Fibroblast of skin of right quadriceps (primary cell): ENCODE data around the gene SURF2.

Experiments used
- DNase-seq: peaks from one replicate; pipeline ENCODE4 v3.0.0-alpha.2; 2013

Gene SURF2

DNA sequence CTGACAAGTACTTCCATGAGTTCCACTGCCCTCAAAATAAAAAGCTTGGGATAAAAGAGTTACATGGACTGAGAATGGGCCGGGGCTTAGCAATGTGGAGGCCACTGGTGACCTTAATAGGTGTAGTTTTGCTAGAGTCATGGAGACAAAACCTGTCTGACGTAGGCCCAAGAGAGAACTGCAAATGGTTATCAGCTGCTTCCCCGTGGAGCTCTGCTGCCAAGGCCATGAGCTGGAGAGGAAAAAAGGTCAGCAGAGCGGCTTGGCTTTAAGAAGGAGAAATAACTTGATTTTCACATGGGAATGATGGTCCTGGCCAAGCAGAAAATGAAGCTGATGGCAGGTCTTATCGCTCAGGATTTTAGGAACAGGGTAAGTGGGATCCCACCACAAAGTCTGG, 16.7 kb upstream of the SURF2 start:
- no peak for DNase-seq

GRCh38 chr9:133340256-133340655, 16.1 kb upstream of the SURF2 start:
- no peak for DNase-seq

DNA sequence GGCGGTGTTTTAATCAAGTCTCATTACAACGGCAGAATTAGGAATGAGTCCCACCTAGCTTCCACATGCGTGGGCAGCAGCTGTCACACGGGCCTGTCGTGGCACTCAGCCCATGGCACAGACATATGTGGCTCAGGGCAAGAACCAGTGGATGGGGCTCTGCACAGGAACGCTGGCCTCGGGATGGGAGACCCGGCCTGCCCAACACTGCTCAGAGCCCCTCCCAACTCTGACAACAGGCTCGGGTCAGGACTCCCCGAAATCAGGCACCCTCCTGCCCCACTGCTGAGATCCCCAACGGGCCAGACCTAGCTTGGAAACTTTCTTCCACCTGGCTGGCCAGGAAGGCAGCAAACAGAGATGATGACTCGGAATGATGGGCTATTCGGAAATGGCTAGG, 15.4 kb upstream of the SURF2 start:
- no peak for DNase-seq

GRCh38 chr9:133341369-133342068, 14.8 kb upstream of the SURF2 start:
- DNase-seq = no peak

DNA sequence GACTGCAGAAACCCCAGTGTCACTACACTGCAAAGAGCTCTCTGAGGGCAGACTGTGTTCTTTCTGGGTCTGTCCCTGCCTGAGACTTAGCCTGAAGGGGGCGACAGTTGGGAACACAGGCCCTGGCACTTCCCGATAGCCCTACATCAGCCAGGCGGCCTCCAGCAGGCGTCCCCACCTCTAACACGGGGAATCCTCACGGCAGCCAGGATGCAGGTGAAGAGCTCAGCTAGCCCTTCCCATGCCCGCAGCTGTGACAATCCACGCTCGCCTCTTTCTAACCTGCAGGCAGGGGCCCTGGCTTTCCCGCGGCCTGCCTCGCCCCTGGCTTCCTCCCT, 14.3 kb upstream of the SURF2 start:
- no peak for DNase-seq

- DNase-seq = no peak
These were observed 13.8 kb upstream of the SURF2 start for GRCh38 chr9:133342570-133342969.

DNA sequence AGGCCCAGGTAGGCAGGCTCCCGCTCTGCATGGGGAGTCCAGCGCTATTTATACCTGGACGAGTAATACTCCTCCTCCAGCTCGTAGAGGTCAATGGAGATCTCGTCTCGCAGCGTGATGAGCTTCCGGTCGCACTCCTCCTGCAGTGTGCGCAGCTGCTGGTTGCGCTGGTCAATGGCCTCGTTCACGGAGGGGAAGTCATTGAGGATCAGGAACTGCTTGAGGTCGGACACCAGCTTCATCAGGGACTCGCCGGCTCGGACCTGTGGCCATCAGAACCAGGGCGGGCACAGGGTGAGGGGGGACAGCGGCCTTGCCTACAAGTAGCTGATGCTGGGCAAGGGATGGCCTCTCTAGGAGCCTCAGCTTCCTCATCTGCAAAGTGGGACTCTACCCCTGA, 12.3 kb upstream of the SURF2 start:
- DNase-seq = no peak

GRCh38 chr9:133344979-133345378, 11.4 kb upstream of the SURF2 start:
- DNase-seq = no peak

DNA sequence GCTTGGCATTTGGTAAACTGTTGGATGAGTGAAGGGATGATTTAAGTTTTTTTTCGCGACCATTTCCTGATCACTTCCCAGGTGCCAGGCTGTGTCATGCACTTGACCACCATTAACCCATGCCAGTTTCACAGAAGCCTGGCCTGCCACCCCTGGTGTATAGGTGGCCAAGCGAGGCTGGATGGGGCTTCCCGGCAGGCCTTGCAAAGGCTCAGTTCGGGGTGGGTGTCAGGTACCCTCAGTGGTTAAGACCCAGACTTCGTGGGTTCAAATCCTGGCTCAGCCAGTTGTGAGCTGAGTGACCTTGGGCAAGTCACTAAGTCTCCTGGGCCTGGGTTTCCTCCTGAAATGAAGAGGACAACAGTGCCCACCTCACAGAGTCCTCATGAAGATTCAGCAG, 10.8 kb upstream of the SURF2 start:
- no peak for DNase-seq

- no peak for DNase-seq
These were observed 10.1 kb upstream of the SURF2 start for GRCh38 chr9:133346021-133346785.

- DNase-seq = peak; percentile 24
These were observed 8.8 kb upstream of the SURF2 start for GRCh38 chr9:133347515-133347984.

DNA sequence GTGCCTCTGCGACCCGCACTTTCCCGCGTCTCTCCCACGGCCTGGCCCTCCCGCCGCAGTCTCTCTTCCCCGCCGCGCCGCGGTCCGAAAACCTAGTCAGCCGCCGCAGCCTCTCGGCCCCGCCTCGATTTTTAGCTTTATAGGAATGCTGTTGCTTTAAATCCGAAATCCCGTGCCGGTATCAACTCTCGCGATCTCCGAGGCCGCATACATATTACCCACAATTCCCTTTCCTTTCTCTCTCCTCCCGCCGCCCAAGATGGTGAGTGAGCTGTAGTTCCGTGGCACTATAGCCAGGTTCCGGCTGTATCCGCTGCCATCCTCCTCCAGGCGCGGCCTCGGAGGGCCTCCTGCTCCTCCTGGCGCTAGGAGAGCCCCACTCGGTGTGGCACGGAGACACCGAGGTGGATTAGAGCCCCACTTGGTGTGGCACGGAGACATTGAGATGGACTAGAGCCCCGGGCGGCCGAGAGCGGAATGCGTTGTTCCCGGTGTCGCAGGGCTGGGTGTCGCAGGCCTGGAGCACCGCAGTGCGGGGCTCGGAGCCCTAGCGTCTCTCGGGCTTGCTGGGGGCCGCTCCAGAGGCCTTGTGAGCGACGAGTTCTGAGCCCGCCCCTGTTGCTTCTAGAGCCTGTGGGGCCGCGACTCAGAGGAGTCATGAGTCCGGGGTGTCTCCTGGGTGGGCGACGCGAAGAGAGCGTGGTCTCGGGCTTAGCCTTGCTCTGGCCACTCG, 8.2 kb upstream of the SURF2 start, which contains the start of the genes MED22 and RPL7A:
Gene MED22, minus strand, starts transcription at position 147 of the 733 bp plus-strand sequence. CDS start 1,469 bp downstream, outside the sequence.
Gene RPL7A, plus strand, starts transcription at position 234 of the 733 bp plus-strand sequence. Its CDS starts 26 bp downstream, at position 260.
- DNase-seq = peak; percentile 96

- no peak for DNase-seq
These were observed 7.4 kb upstream of the SURF2 start for GRCh38 chr9:133348718-133349573.

- no peak for DNase-seq
These were observed 6.3 kb upstream of the SURF2 start for GRCh38 chr9:133349965-133350616.

- DNase-seq = no peak
These were observed 4.8 kb upstream of the SURF2 start for GRCh38 chr9:133351526-133351907.

DNA sequence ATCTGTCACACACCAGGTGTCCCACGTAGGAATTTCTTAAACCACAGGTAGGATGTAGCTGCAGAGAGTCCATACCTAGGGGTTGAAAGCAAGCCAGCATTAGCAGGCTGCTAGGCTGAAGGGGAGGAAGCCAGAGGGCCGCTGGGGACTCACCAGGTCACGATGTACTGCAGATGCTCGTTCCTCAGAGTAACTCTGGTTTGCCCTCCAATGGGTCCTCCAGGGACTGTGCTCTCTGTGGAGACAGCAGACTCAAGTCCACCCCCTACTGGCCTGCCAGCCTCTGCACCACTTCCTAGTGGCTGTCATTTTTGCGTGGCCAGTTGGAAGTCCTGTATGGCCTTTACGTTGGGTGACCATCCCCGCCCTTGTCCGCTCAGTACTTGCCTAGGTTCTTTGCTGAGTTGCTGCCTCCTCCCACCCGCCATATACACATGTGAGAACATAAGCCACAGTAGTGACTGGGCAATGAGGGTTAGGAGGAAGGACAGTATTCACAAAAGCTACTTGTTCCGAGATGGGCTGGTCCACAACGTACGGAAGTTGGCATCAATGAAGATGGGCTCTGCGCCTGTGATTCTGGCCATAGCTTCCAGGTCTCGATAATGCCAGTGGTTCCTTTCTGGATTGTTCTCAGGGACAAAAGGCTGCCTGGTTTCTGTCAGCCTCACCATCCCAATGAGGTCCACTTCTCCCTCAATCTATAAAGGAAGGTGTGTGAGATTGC, 4.3 kb upstream of the SURF2 start:
- peak; percentile 62 for DNase-seq

- no peak for DNase-seq
These were observed 3.6 kb upstream of the SURF2 start for GRCh38 chr9:133352635-133353340.

DNA sequence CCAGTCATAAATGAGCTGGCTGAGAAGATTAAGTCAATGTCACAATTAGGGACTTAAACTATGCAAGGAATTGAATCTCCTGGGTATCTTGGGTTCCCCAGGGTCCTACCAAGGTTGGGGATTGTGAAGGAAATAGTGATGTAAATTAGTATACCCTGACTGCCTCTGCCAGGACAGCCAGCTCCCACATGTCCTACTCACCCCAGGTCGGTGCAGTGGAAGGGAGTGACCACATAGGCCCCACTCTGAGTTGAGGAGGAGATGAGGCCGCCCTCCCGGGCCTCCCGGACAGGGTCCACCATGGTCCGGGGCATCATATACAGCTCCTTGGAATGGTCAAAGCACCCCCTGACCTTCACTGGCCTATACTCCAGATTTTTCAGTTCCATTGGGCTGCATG, 2.8 kb upstream of the SURF2 start:
- DNase-seq = no peak

GRCh38 chr9:133354766-133355165, 1.6 kb upstream of the SURF2 start:
- no peak for DNase-seq

DNA sequence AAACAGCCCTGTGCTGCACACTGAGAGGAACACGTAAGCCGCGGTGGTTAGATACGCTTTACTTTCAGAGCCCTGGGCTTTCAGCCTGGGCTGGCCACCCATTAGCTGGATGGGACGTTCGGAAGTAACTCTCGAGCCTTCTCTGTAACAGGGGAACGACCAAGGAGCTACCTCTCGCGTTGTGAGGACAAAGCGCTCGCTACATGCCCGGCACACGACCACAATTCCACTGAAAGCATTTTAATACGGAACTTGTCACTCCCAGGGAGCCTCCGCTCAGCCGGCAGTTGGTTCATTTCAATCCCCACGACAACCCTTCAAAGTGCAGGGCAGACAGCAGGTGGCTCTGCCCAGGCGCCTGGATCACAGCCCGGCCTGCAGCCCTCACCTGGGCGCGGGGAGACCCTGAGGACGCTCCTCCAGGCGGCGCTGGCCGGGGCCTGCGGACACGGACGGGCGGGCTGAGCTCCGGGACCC, 431 bp upstream of the SURF2 start:
- DNase-seq = no peak

DNA sequence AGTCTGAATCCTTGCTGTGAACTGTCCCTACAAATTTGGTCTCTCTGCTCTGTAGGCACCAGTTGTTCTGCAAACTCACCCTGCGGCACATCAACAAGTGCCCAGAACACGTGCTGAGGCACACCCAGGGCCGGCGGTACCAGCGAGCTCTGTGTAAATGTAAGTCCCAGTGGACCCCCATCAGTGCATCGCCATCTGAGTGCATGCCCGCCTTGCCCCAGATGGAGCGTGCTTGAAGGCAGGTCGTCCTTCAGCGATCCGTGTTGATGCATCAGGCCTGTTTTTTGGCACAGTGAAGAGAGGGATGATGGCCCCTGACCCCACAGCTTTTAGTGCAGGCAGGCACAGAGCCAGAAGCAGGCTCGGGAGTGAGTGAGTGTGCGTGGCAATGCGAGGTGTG, 1.3 kb downstream of the SURF2 start:
- DNase-seq = no peak
